Measurements from ENCODE around the gene ATP7A.
A peak's percentile ranks its signal among the peaks of the same experiment; 100 is the strongest.
"Not testable (repeated sequence)": the region's sequence is repeated elsewhere in the genome, so short reads cannot be mapped to it uniquely, and the experiment has no call there.

ATP7A gene

GRCh38 chrX:77910108-77910840 is at the start of gene ATP7A:
ATP7A (plus strand) TSS chrX:77910693; CDS start chrX:77971642, 60,949 bp downstream.
- DNase-seq, result peak; percentile 89

DNA sequence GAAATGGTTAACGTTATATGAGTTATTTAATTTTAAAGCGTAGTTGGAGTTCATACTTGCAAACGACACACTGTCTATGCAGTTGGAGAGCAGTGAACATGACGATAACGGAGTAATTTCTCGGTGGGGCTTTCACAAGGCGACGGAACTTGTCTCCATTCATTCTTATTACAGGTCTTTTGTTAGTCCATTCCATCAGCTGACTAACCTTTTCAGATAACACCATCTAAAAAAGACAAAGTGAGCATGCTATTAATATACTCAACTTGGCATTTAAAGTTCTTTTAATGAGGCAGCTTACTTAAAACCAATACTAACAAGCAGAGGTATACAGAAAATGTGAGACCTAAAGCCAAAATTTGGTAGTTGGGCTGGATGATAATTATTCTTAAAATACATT is 35.1 kb upstream of the ATP7A start:
- DNase-seq, result no peak

DNA sequence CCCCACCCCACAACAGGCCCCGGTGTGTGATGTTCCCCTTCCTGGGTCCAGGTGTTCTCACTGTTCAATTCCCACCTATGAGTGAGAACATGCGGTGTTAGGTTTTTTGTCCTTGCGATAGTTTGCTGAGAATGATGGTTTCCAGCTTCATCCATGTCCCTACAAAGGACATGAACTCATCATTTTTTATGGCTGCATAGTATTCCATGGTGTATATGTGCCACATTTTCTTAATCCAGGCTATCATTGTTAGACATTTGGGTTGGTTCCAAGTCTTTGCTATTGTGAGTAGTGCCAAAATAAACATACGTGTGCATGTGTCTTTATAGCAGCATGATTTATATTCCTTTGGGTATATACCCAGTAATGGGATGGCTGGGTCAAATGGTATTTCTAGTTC is 29.1 kb upstream of the ATP7A start:
- DNase-seq, result not testable (repeated sequence)

DNA sequence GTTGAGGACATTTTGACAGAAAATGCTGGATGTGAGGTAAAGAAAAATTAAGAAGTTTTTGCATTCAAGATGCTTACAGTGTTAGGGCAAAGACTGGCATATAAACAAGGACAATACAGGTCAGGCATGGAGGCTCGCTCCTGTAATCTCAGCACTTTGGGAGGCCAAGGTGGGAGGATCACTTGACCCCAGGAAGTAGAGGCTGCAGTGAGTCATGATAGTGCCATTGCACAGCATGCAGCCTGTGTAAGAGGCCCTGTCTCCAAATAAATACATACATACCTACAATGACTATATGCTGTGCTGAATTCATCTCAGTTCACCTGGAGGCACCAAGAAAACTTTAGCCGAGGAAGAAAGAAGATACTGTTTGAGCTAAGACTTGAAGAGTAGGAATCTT is 17.6 kb upstream of the ATP7A start:
- no peak for DNase-seq

DNA sequence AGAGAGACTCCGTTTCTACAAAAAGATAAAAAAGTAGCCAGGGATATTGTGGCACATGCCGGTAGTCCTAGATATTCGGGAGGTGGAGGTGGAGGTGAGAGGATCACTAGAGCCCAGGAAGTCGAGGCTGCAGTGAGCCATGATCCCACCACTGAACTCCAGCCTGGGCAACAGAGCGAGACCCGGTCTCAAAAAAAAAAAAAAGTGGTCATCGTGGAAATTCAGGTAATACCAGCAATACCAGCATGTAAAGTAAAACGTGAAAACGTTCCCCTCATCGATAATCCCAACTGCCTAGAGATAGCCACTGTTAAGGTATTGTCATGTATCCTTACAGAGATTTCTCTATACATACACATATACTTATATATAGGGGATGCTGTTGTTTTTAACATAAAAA is 16.8 kb upstream of the ATP7A start:
- DNase-seq, result no peak

- peak; percentile 89 for DNase-seq
These were observed 15.3 kb upstream of the ATP7A start, which contains the start of gene MAGT1 for GRCh38 chrX:77894921-77895886. MAGT1 (minus strand) TSS chrX:77895435; CDS start chrX:77895410, 25 bp downstream.

DNA sequence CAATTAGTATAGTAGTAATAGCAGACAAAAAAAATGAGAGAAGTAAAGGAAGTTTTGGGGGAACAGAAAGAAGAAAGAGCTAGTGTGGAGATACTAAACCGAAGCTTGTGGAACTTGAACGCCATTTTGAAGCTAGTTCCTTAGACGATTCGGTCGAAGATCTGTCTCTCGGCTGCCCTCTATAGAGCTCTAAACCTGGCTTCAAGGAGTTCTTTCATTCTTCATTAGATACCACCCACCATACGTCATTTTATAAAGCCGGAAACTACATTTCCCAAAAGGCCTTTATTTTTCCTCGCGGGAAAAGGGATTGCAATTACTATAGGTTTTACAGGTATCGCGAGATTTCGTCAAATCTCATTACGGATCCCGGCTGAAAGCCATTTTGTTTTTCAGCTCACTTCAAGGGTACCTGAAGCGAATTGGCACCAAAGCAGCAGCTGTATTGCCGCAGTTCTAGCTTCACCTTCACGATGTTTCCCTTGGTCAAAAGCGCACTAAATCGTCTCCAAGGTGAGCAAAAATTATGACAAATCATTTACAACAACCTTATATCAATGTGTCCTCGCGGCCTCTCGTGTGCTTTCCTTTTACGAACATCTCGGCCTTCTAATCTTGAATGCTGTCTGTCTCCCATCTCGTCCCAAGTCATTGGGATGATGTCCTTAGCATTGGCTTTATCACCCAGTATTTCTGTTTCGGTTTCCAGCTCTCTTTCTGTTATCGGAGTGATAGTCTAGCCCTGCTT is 11.2 kb upstream of the ATP7A start, which contains the start of gene COX7B:
Gene COX7B, plus strand, starts transcription at position 388 of the 748 bp plus-strand sequence. Its CDS starts 86 bp downstream, at position 474.
- DNase-seq, result peak; percentile 63

- DNase-seq, result no peak
These were observed 9.8 kb upstream of the ATP7A start for GRCh38 chrX:77900688-77901087.

DNA sequence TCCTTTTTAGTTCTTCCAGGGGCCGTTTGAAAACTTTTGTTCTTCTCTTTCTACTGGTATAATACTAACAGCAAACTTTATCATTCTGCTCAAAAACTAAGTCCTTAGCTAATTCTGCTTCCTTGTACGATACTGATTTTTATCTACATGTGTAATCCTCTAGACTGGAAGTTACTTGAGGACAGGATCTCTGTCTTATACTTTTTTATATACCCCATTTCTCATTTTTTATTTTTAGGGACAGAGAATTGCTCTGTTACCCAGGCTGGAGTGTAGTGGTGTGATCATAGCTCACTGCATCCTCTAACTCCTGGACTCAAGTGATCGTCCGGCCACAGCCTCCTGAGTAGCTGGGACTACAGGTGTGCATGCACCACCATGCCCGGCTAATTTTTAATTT is 9.0 kb upstream of the ATP7A start:
- no peak for DNase-seq

DNA sequence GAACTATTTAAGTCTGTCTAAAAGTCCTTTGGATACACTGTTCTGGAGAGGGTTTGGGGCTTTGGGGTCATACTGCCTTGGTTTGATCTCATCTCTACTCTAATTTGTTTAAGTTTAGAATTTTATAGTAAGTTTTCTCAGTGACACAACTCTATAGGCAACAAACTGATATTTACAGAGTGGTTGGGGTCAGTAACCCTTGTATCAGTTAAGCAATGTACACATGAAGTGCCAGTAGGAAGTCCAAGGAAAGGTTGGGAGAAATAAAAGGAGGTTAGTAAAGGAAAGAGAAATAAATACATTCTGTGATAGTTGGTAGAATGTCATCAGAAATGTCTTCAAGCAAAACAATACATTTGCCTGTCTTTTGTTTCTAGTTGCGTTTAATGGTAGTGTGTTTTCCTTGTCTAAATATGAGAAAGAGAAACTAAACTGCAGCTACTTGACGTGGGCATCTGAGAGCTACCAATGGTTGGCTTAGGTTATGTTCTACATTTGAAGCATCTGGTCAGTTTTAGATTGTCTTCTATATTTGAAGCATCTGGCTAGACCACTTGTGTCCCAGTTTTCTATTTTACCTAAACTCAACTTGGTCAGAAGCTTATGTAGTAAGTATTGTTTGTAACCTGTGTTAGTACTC is 6.9 kb downstream of the ATP7A start:
- no peak for DNase-seq

DNA sequence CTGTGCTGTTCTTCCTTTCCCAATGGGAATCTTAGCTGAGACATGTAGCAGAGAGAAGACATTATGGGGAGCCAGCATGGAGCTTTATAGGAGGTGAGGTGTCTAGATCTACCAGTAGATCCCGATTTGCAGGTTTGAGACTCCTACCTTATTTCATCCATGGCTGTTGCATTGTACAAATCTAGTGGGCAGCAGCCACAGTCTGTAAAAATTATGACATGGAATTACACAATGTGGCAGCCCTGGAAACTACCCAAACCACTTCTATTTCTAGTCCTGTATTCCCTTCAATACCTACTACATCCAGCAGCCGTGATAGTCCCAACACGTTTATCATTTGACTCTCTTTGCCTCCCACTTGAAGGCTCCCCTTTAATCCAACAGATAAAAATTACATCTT is 8.1 kb downstream of the ATP7A start:
- DNase-seq, result no peak

DNA sequence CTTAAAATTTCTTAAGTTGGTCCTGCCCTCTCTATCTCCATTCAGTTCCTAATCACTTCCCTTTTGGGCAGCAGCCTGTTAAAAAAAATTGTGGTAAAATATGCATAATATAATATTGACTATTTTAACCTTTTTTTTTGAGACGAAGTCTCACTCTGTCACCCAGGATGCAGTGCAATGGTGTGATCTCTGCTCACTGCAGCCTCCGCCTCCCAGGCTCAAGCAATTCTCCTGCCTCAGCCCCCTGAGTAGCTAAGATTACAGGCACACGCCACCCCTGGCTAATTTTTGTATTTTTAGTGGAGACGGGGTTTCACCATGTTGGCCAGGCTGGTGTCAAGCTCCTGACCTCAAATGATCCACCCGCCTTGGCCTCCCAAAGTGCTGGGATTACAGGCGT is 8.9 kb downstream of the ATP7A start:
- DNase-seq, result not testable (repeated sequence)

DNA sequence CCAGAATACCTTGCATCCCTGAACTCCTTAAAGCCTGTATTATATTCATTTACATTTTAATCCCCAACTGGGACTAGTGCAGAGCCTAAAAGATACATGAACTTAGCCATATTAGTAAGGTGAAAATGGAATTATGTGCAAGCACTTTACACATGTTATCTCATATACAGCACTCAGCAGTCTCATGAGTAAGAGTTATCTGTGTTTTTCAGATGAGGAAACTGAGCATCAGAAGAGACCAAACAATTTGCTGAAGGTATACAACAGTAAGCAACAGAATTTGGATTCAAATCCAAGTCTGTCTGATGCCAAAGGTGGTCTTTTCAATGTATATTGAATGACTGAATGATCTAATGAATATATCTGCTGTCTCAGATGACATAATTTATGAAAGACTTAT is 12.3 kb downstream of the ATP7A start:
- DNase-seq, result no peak

GRCh38 chrX:77924320-77924859 is 13.9 kb downstream of the ATP7A start:
- no peak for DNase-seq

DNA sequence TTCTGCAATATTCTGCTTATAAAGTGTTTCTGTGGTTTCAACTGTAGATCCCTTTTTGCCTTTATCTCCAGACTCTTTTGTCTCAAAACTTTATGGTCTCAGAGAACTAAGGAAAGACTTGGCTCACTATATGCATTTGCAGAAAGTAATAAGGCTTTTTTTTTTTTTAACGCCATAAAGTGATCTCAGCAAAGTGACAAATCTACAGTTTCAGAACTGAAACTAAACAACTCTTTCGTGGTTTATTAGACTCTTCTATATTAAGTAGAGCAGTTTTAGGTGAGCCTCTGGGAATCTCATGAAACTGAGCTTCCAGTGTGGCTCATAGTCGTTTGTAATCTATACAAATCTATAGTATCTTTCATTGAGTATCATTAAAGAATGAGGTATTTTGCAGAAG is 15.3 kb downstream of the ATP7A start:
- no peak for DNase-seq

GRCh38 chrX:77930581-77930980 is 20.1 kb downstream of the ATP7A start:
- no peak for DNase-seq

GRCh38 chrX:77935886-77936285 is 25.4 kb downstream of the ATP7A start:
- DNase-seq, result no peak

GRCh38 chrX:77936299-77936698 is 25.8 kb downstream of the ATP7A start:
- no peak for DNase-seq

DNA sequence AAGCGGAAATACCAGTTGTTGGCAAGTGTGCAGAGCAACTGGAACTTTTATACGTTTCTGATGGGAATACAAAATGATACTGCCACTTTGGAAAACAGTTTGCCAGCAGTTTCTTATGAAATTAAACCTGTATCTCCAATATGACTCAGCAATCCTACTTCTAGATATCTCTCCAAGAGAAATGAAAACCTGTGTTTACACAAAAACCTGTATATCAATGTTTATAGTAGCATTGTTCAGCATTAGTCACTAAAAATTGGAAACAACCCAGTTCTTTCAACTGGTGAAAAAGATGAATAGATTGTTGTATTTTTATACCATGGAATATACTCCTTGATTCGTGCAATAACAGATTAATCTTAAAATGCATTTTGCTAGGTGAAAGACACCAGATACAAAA is 26.8 kb downstream of the ATP7A start:
- DNase-seq, result no peak

DNA sequence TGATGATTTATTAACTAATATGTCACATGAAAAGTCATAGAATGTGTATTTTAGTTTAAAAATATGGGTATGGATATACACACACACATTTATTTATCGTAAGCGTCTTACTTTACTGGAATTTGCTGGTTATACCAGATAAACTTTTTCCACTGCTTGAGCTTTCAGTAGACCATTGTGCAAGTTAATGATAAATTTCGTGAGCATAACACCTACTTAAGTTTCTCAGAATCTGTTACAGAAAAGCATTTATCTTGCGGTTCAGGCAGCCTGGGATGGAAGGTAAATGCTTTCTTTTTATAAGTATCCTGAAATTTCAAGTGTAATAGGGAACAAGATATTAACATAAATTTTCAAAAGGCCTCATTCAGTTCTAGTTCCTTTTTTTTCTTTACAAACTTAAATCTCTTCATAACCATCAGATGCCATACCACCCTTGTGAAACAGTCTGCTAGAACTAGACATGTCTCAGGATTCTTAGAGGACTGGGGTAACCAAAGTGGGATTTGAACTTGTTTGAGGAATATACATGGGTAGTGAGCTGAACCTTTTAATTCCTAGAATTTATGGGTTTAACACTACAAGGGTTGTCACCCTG is 27.7 kb downstream of the ATP7A start:
- DNase-seq, result no peak

- not testable (repeated sequence) for DNase-seq
These were observed 34.5 kb downstream of the ATP7A start for GRCh38 chrX:77945031-77945430.

Data from CD4-positive, alpha-beta T cell treated with Interleukin-17A for 4 hours (primary cell).